ENCODE measurements around the gene TNNT1.

TNNT1 gene

DNA sequence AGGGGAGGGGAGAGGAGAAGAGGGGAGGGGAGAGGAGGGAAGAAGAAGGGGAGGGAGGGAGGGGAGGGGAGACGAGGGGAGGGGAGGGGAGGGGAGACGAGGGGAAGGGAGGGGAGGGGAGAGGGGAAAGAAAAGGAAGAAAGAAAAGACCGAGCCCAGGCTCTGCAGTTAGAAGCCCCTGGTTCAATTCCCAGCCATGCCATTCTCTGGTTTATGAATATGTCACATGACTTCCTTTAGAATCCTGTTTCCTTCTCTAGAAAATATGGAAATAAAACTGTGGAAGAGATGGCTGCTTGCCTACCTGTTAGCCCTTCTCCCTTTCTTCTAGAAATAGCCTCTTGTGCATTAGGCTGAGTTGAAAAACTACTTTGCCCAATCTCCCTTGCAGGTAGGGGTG lies 14.3 kb downstream of the TNNT1 start:
- H3K36me3 Mint-ChIP-seq (ENCODE audit: low read depth), result no peaks in the 10 kb centered on the region
- no peak overlapping the region for H3K4me3 Mint-ChIP-seq
- no peaks in the 10 kb centered on the region for H3K4me1 Mint-ChIP-seq (ENCODE audit: low read depth)
- H3K9me3 Mint-ChIP-seq, result no peaks in the 10 kb centered on the region
- no peak overlapping the region for H3K27ac Mint-ChIP-seq
- H3K27me3 Mint-ChIP-seq, result peaks cover 33% of the 10 kb centered on the region

DNA sequence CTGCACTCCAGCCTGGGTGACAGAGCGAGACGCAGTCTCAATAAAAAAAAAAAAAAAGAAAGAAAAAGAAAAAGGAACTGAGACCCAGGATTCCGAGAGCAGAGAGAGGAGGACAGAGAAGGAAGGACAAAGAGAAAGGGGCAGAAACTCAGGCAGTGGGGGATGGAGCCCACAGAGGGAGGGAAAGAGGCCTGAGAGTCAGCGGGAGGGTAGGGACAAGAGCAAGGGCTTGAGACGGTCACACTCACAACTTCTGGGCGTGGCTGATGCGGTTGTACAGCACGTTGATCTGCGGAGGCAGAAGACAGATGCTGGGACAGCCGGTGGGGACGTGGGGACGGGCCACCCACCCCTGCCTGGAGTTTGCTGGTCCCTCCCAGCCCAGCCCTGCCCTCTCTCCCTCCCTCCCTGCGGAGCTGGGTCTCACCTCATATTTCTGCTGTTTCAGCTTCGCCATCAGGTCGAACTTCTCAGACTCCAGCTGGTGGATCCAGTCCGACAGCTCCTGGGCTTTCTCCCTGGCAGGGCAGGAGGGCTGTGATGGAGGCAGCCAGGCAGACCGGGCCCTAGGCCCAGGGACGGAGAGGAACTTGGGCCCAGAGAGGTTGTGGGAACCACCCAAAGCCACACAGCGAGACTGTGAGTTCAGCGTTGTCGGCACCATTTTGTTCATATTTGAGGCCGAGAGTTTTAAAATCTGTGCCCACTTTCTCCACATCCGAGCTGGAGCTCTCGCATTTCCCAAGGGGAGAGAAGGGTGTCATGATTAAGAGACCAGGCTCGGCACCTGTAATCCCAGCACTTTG lies 15.2 kb downstream of the TNNT1 start:
- Mint-ChIP-seq H3K36me3 (ENCODE audit: low read depth) (no peaks in the 10 kb centered on the region), H3K4me3 (no peak overlapping the region), H3K27ac (no peak overlapping the region), H3K4me1 (ENCODE audit: low read depth) (no peaks in the 10 kb centered on the region), H3K27me3 (peaks cover 33% of the 10 kb centered on the region), H3K9me3 (no peaks in the 10 kb centered on the region)

DNA sequence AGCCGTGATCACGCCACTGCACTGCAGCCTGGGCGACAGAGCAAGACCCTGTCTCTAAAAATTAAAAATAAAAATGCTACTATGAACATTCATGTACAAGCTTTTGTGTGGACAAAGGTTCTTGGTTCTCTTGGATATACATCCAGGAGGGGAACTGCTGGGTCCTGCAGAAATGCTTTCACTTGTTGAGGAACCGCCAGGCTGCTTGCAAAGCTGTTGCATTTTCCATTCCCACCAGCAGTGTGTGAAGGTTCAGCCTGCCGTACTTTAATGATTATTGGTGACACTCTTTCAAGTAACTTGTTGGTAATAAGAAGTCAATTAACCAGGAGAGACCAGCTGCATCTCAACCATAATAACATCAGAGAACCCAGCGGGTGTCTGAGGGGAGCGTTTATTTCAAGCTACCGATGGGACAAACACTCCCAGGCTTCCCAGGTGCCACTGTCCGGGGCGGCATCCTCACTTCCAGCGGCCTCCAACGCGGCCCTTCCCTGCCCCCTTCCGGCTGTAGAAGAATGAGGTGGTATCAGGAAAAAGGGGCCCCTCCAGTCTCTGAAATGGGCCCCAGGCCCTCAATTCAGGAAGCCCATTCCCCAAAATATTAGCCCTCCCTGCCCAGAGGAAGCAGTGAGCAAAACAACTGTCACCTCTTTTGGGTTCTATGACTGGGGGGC lies 16.4 kb downstream of the TNNT1 start:
- Mint-ChIP-seq H3K9me3 (no peaks in the 10 kb centered on the region), H3K27ac (no peak overlapping the region), H3K4me3 (no peak overlapping the region), H3K4me1 (ENCODE audit: low read depth) (no peaks in the 10 kb centered on the region), H3K27me3 (peaks cover 40% of the 10 kb centered on the region), H3K36me3 (ENCODE audit: low read depth) (no peaks in the 10 kb centered on the region)

DNA sequence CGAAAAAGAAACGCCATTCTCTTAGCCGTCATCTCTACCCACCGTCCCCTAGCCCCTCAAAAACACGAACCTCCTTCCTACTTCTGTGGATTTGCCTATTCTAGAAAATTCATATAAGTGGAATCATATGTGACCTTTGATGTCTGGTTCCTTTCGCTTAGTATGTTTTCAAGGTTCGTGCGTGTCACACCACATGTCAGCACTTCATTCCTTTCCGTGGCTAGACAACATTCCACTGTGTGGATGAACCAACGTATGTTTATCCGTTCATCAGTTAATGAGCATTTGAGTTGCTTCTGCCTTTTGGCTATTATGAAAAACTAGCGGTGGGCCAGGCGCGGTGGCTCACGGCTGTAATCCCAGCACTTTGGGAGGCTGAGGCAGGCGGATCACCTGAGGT lies 17.6 kb downstream of the TNNT1 start:
- H3K36me3 Mint-ChIP-seq (ENCODE audit: low read depth), result no peaks in the 10 kb centered on the region
- peaks cover 45% of the 10 kb centered on the region for H3K27me3 Mint-ChIP-seq
- H3K27ac Mint-ChIP-seq, result no peak overlapping the region
- no peak overlapping the region for H3K4me3 Mint-ChIP-seq
- no peaks in the 10 kb centered on the region for H3K9me3 Mint-ChIP-seq
- no peaks in the 10 kb centered on the region for H3K4me1 Mint-ChIP-seq (ENCODE audit: low read depth)

DNA sequence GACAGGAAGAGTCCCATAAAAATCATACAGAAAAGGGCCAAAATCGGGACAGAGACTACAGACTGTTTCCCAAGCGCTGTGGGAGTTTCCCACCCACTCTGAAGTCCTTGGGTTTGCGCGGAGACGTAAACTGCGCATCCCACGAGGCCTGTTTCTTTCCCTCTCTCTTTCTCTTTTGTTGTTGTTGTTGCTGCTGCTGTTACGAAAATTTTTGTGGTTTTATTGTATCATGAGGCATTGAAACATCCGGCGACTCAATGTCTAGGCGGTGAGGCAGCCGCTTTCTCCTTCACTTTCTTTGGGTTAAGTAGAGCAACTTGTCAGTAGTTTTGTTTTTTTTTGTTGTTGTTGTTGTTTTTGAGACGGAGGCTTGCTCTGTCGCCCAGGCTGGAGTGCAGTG lies 30.0 kb downstream of the TNNT1 start:
- Mint-ChIP-seq H3K9me3 (no peaks in the 10 kb centered on the region), H3K27me3 (peaks cover 15% of the 10 kb centered on the region), H3K4me1 (ENCODE audit: low read depth) (peaks cover 27% of the 10 kb centered on the region), H3K27ac (peak overlapping the region; percentile 50), H3K4me3 (peak overlapping the region; percentile 64), H3K36me3 (ENCODE audit: low read depth) (peaks cover 5% of the 10 kb centered on the region)

DNA sequence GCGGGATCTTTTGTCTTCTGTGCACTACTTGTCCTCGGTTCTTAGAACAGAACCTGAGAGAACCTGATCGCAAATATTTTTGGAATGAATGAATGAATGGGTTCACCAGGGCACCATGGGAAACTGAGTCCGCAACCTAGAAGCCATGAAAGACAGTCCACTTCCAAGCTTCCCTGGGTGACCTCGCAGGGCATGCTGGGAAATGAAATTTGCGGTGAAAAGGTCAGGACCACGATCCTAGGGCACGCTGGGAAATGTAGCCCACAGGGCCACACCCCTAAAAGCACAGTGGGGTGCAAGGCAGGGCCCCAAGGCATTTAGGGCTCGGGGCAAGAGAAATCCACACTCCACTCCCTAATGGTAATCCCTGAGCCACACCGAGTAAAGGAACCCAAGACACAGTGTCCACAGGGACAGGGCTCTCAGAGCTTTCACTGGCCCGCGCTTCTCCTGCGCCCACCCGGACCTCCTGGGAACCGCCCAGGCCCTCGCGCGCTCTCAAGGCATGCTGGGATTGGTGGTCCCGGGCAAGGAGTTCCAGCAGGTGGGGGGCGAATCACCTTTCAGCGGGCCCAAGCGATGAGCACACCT lies 30.5 kb downstream of the TNNT1 start:
- no peaks in the 10 kb centered on the region for H3K9me3 Mint-ChIP-seq
- peaks cover 10% of the 10 kb centered on the region for H3K27me3 Mint-ChIP-seq
- H3K27ac Mint-ChIP-seq, result peak overlapping the region; percentile 95
- peak overlapping the region; percentile 96 for H3K4me3 Mint-ChIP-seq
- H3K36me3 Mint-ChIP-seq (ENCODE audit: low read depth), result peaks cover 5% of the 10 kb centered on the region
- peaks cover 27% of the 10 kb centered on the region for H3K4me1 Mint-ChIP-seq (ENCODE audit: low read depth)

DNA sequence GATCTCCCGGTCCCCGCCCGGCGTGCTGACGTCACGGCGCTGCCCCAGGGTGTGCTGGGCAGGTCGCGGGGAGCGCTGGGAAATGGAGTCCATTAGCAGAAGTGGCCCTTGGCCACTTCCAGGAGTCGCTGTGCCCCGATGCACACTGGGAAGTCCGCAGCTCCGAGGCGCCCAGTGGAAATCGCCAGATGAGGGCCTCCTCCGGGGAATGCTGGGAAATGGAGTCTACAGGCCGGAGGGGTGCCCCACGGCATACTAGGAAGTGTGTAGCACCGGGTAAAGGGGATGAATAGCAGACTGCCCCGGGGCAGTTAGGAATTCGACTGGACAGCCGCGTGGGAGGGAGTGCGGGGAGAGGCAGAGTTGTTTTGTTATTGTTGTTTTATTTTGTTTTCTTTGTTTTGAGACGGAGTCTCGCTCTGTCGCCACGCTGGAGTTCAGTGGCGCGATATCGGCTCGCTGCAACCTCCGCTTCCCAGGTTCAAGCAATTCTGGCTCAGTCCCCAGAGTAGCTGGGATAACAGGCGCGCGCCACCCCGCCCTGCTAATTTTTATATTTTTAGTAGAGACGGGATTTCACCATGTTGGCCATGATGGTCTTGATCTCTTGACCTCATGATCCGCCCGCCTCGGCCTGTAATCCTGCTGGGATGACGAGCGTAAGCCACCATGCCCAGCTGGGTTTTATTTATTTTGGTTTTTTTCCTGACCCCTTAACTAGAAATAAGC lies 31.2 kb downstream of the TNNT1 start:
- no peaks in the 10 kb centered on the region for H3K9me3 Mint-ChIP-seq
- peaks cover 5% of the 10 kb centered on the region for H3K36me3 Mint-ChIP-seq (ENCODE audit: low read depth)
- peaks cover 27% of the 10 kb centered on the region for H3K4me1 Mint-ChIP-seq (ENCODE audit: low read depth)
- peak overlapping the region; percentile 95 for H3K27ac Mint-ChIP-seq
- peaks cover 3% of the 10 kb centered on the region for H3K27me3 Mint-ChIP-seq
- peak overlapping the region; percentile 96 for H3K4me3 Mint-ChIP-seq

DNA sequence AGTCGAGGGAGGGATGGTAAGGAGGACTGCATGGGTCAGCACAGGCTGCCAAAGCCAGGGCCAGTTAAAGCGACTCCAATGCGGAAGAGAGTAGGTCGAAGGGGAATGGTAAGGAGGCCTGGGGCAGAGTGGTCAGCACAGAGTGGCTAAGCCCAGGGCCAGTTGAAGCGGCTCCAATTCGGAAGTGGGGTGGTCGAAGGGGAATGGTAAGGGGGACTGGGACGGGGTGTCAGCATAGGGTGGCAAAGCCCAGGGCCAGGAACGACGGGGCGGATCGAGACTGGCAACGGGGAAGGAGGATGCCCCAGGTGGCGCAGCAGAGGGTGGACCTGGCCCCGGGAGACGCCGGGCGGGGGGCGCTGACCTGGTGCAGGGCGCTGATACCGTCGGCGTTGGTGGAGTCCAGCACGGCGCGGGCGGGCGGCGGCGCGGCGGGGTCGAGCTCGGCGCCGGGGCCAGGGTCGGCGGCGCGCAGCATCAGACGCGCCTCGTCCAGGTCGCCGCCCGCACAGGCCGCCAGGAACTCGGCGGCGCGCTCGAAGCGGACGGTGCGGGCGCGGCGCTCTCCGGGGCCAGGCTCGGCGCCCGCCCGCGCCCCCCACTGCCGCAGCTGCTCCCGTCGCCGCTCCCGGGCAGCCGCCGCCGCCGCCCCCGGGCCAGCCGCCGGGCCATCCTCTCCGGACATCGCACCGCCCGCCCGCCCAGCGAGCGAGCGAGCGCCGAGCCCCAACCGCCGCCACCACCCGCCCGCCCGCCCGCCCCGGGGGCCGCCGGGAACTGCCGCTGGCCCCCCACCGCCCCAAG lies 31.9 kb downstream of the TNNT1 start, which contains the start of gene PPP1R12C:
Gene PPP1R12C, minus strand, starts transcription at position 779 of the 804 bp plus-strand sequence. Its CDS starts 94 bp downstream, at position 685.
- Mint-ChIP-seq H3K36me3 (ENCODE audit: low read depth) (peaks cover 5% of the 10 kb centered on the region), H3K9me3 (no peaks in the 10 kb centered on the region), H3K27ac (peak within 1 kb of the TSS; percentile 95), H3K27me3 (no peaks in the 10 kb centered on the region), H3K4me1 (ENCODE audit: low read depth) (peaks cover 27% of the 10 kb centered on the region), H3K4me3 (peak within 1 kb of the TSS; percentile 96)

DNA sequence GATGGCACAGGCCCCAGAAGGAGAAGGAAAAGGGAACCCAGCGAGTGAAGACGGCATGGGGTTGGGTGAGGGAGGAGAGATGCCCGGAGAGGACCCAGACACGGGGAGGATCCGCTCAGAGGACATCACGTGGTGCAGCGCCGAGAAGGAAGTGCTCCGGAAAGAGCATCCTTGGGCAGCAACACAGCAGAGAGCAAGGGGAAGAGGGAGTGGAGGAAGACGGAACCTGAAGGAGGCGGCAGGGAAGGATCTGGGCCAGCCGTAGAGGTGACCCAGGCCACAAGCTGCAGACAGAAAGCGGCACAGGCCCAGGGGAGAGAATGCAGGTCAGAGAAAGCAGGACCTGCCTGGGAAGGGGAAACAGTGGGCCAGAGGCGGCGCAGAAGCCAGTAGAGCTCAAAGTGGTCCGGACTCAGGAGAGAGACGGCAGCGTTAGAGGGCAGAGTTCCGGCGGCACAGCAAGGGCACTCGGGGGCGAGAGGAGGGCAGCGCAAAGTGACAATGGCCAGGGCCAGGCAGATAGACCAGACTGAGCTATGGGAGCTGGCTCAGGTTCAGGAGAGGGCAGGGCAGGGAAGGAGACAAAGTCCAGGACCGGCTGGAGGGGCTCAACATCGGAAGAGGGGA lies 32.7 kb downstream of the TNNT1 start:
- Mint-ChIP-seq H3K4me3 (peak overlapping the region; percentile 95), H3K4me1 (ENCODE audit: low read depth) (peaks cover 27% of the 10 kb centered on the region), H3K9me3 (no peaks in the 10 kb centered on the region), H3K27me3 (no peaks in the 10 kb centered on the region), H3K27ac (peak overlapping the region; percentile 90), H3K36me3 (ENCODE audit: low read depth) (peaks cover 5% of the 10 kb centered on the region)

DNA sequence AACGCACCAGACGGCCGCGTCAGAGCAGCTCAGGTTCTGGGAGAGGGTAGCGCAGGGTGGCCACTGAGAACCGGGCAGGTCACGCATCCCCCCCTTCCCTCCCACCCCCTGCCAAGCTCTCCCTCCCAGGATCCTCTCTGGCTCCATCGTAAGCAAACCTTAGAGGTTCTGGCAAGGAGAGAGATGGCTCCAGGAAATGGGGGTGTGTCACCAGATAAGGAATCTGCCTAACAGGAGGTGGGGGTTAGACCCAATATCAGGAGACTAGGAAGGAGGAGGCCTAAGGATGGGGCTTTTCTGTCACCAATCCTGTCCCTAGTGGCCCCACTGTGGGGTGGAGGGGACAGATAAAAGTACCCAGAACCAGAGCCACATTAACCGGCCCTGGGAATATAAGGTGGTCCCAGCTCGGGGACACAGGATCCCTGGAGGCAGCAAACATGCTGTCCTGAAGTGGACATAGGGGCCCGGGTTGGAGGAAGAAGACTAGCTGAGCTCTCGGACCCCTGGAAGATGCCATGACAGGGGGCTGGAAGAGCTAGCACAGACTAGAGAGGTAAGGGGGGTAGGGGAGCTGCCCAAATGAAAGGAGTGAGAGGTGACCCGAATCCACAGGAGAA lies 33.5 kb downstream of the TNNT1 start:
- Mint-ChIP-seq H3K27me3 (no peaks in the 10 kb centered on the region), H3K4me3 (peak overlapping the region; percentile 95), H3K36me3 (ENCODE audit: low read depth) (peaks cover 9% of the 10 kb centered on the region), H3K9me3 (no peaks in the 10 kb centered on the region), H3K27ac (peak overlapping the region; percentile 90), H3K4me1 (ENCODE audit: low read depth) (peaks cover 27% of the 10 kb centered on the region)

DNA sequence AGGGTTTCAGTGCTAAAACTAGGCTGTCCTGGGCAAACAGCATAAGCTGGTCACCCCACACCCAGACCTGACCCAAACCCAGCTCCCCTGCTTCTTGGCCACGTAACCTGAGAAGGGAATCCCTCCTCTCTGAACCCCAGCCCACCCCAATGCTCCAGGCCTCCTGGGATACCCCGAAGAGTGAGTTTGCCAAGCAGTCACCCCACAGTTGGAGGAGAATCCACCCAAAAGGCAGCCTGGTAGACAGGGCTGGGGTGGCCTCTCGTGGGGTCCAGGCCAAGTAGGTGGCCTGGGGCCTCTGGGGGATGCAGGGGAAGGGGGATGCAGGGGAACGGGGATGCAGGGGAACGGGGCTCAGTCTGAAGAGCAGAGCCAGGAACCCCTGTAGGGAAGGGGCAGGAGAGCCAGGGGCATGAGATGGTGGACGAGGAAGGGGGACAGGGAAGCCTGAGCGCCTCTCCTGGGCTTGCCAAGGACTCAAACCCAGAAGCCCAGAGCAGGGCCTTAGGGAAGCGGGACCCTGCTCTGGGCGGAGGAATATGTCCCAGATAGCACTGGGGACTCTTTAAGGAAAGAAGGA lies 34.4 kb downstream of the TNNT1 start:
- Mint-ChIP-seq H3K4me3 (peak overlapping the region; percentile 95), H3K36me3 (ENCODE audit: low read depth) (peaks cover 14% of the 10 kb centered on the region), H3K27me3 (no peaks in the 10 kb centered on the region), H3K27ac (no peak overlapping the region), H3K9me3 (no peaks in the 10 kb centered on the region), H3K4me1 (ENCODE audit: low read depth) (peaks cover 27% of the 10 kb centered on the region)

DNA sequence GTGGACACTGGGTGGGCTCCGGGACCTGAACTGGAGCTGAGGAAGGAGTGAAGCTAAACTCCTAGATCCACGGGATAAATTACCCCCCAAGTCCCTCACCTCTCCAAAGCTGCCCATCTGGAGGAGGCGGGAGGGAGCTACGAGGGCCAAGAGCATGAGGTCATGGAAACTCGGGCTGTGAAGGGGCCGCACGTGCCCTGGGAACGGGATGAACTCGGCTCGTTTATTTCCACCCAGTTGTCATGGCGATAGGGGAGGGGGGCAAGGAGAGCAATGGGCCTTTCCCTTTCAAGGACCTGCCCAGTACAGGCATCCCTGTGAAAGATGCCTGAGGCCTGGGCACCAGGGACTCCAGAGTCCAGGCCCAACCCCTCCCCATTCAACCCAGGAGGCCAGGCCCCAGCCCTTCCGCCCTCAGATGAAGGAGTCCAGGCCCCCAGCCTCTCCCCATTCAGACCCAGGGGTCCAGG lies 35.4 kb downstream of the TNNT1 start:
- peaks cover 20% of the 10 kb centered on the region for H3K36me3 Mint-ChIP-seq (ENCODE audit: low read depth)
- no peak overlapping the region for H3K4me3 Mint-ChIP-seq
- H3K9me3 Mint-ChIP-seq, result no peaks in the 10 kb centered on the region
- no peaks in the 10 kb centered on the region for H3K27me3 Mint-ChIP-seq
- H3K27ac Mint-ChIP-seq, result no peak overlapping the region
- H3K4me1 Mint-ChIP-seq (ENCODE audit: low read depth), result peaks cover 20% of the 10 kb centered on the region
